Measurements from ENCODE around the gene PGBD5. TPM values are rescaled to one million over a fixed set of nuclear protein-coding genes. Genes with fewer than 3 reads are reported as not detected.

PGBD5 gene
- total and polyA plus RNA-seq, 4 donors = 0.31 to 0.99 (median 0.57) TPM

- Histone ChIP-seq H3K27me3 (ENCODE audit: control insufficient read depth in 1 of 2, insufficient read depth in 2 of 2, low read length in 1 of 2) (no peaks in the 10 kb centered on the region), H3K27ac (ENCODE audit: low read depth in 1 of 2, low read length in 2 of 2) (no peak overlapping the region), H3K4me1 (ENCODE audit: control insufficient read depth in 1 of 2, insufficient read depth in 2 of 2, low read length in 2 of 2) (no peaks in the 10 kb centered on the region), H3K4me3 (ENCODE audit: low read length in 2 of 2) (no peak overlapping the region), H3K9me3 (ENCODE audit: control insufficient read depth, low read length) (no peaks in the 10 kb centered on the region), H3K36me3 (ENCODE audit: control insufficient read depth in 1 of 2, insufficient read depth in 2 of 2, low read length in 1 of 2) (no peaks in the 10 kb centered on the region)
- DNase-seq (no peak), ATAC-seq (ENCODE audit: low FRiP score) (no peak)
- intact Hi-C loops (cut with DNase I) = no loop called here
- 89% methylated on average over 8 of the region's 8 CpGs for WGBS, 2 donors
Observed at GRCh38 chr1:230394741-230395140, 31.4 kb downstream of the PGBD5 start.

GRCh38 chr1:230394134-230394533 lies 32.0 kb downstream of the PGBD5 start:
- intact Hi-C loops (cut with DNase I) = no loop called here
- H3K27ac ChIP-seq (ENCODE audit: low read depth in 1 of 2, low read length in 2 of 2) = no peak overlapping the region
- 81 to 84% methylated on average over 7 of the region's 7 CpGs for WGBS, 2 donors
- ATAC-seq (ENCODE audit: low FRiP score) = no peak
- DNase-seq = no peak
- H3K27me3 ChIP-seq (ENCODE audit: control insufficient read depth in 1 of 2, insufficient read depth in 2 of 2, low read length in 1 of 2) = no peaks in the 10 kb centered on the region
- H3K9me3 ChIP-seq (ENCODE audit: control insufficient read depth, low read length) = no peaks in the 10 kb centered on the region
- no peaks in the 10 kb centered on the region for H3K4me1 ChIP-seq (ENCODE audit: control insufficient read depth in 1 of 2, insufficient read depth in 2 of 2, low read length in 2 of 2)
- no peak overlapping the region for H3K4me3 ChIP-seq (ENCODE audit: low read length in 2 of 2)
- H3K36me3 ChIP-seq (ENCODE audit: control insufficient read depth in 1 of 2, insufficient read depth in 2 of 2, low read length in 1 of 2) = no peaks in the 10 kb centered on the region

DNA sequence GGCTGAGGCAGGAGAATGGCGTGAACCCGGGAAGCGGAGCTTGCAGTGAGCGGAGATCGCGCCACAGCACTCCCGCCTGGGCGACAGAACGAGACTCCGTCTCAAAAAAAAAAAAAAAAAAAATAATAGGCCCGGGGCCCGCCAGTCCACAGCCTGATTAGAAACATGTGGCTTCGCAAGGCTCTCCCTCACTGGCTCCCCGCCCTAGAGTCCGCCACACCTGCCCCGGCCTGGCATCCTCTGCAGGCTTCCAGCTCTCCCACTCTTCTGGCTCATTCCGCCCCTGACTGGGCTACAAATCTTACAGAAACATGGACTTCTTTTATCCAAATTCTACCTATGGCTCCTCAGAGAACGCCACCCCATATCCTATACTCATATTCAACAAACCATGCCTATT lies 32.4 kb downstream of the PGBD5 start:
- Histone ChIP-seq H3K36me3 (ENCODE audit: control insufficient read depth in 1 of 2, insufficient read depth in 2 of 2, low read length in 1 of 2) (no peaks in the 10 kb centered on the region), H3K27me3 (ENCODE audit: control insufficient read depth in 1 of 2, insufficient read depth in 2 of 2, low read length in 1 of 2) (no peaks in the 10 kb centered on the region), H3K4me1 (ENCODE audit: control insufficient read depth in 1 of 2, insufficient read depth in 2 of 2, low read length in 2 of 2) (no peaks in the 10 kb centered on the region), H3K9me3 (ENCODE audit: control insufficient read depth, low read length) (no peaks in the 10 kb centered on the region), H3K27ac (ENCODE audit: low read depth in 1 of 2, low read length in 2 of 2) (no peak overlapping the region), H3K4me3 (ENCODE audit: low read length in 2 of 2) (no peak overlapping the region)
- ATAC-seq (ENCODE audit: low FRiP score) (no peak), DNase-seq (no peak)
- WGBS, 2 donors = 89 to 94% methylated on average over 8 to 18 of the region's 18 CpGs
- intact Hi-C loops (cut with DNase I) = no loop called here

DNA sequence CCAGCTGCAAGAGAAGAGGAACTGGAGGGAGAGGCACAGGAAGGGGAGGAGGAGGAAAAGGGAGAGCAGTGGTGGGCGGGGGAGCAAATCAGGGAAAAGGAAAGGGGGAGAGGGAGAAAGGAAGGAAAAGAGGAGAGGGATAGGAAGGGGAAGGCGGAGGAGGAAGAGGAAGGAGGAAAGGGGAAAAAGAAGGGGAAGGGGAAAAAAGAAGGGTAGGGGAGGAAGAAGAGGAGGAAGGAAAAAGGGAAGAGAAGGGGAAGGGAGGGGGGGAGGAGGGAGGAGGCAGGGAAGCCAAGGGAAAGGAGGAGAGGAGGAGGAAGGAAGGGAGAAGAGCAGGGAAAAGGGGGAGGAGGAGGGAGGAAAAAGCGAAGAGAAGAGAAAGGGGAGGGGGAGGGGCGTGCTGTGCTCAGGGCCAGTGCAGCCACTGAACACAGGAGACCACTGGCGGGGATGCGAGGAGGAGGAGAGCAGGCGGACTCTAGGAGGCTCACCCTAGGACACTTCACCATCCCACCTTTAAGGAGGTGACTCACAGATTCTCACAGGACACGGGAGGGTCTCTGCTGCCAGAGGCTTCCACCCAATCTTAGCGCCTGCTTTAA lies 33.1 kb downstream of the PGBD5 start:
- no peak for DNase-seq

DNA sequence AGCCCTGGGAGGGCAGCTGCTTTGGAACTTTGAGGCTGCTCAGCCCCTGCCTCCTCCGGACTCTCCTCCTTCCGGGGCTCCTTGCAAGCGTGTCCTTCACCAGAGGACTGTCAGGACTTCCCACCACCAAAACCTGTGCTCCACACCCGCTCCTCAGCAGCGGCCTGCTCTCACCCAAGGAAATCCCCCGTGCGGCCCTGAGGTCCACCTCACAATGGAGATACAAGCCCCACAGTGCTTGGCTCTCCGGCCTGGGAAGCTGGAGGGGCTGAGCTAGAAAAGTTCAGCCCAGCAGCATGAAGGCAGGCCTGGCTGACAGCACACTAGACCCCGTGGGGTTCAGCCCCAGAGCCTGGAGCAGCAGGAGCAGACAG lies 33.6 kb downstream of the PGBD5 start:
- Histone ChIP-seq H3K4me1 (ENCODE audit: control insufficient read depth in 1 of 2, insufficient read depth in 2 of 2, low read length in 2 of 2) (no peaks in the 10 kb centered on the region), H3K9me3 (ENCODE audit: control insufficient read depth, low read length) (no peaks in the 10 kb centered on the region), H3K4me3 (ENCODE audit: low read length in 2 of 2) (no peak overlapping the region), H3K27ac (ENCODE audit: low read depth in 1 of 2, low read length in 2 of 2) (no peak overlapping the region), H3K27me3 (ENCODE audit: control insufficient read depth in 1 of 2, insufficient read depth in 2 of 2, low read length in 1 of 2) (no peaks in the 10 kb centered on the region), H3K36me3 (ENCODE audit: control insufficient read depth in 1 of 2, insufficient read depth in 2 of 2, low read length in 1 of 2) (no peaks in the 10 kb centered on the region)
- intact Hi-C loops (cut with DNase I) = no loop called here
- 55 to 61% methylated on average over 9 of the region's 9 CpGs for WGBS, 2 donors
- ATAC-seq (ENCODE audit: low FRiP score) = no peak
- DNase-seq = no peak

More for the DNA sequence above, 33.1 kb downstream of the PGBD5 start:
- ATAC-seq (ENCODE audit: low FRiP score) = no peak
- no peaks in the 10 kb centered on the region for H3K4me1 ChIP-seq (ENCODE audit: control insufficient read depth in 1 of 2, insufficient read depth in 2 of 2, low read length in 2 of 2)
- WGBS, 2 donors = 77 to 84% methylated on average over 9 of the region's 9 CpGs
- H3K27me3 ChIP-seq (ENCODE audit: control insufficient read depth in 1 of 2, insufficient read depth in 2 of 2, low read length in 1 of 2) = no peaks in the 10 kb centered on the region
- H3K27ac ChIP-seq (ENCODE audit: low read depth in 1 of 2, low read length in 2 of 2) = no peak overlapping the region
- H3K36me3 ChIP-seq (ENCODE audit: control insufficient read depth in 1 of 2, insufficient read depth in 2 of 2, low read length in 1 of 2) = no peaks in the 10 kb centered on the region
- intact Hi-C loops (cut with DNase I) = no loop called here
- no peaks in the 10 kb centered on the region for H3K9me3 ChIP-seq (ENCODE audit: control insufficient read depth, low read length)
- H3K4me3 ChIP-seq (ENCODE audit: low read length in 2 of 2) = no peak overlapping the region

DNA sequence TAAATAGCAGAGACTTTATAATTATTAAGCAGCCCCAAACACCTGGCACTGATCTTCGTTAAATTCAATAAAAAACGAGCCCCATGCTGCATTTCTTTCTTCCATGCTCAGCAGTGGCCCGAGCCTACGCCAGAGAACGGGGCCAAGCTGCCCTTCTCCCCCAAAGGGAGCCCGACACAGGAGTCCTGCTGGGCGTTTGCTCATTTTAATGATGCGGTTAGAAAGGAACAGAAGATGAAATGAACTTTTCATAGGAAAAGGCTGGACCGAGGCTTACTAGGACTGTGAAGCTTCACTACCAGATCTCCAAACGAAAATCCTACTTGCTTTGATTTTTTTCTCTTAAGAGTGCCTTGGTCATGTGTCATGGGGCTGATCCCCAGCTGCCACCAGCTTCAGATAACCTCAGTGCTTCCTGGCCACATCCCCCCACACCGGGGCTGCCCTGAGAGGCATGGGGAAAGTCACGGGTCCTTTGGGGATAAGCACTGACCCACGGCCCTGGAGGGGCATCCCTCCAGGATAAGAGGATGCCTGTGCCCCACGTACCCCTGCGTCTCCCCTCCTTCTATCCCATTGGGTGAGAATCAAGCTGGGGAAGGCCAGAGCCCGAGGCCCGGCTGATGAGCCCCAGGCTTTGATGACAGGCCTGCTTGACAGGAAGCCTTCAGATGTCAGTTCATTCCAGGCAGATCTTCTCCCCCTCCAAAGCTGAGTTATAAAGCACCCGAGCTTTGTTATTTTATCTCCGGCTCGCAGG lies 34.2 kb downstream of the PGBD5 start:
- no peak for ATAC-seq (ENCODE audit: low FRiP score)

GRCh38 chr1:230390371-230390770 lies 35.8 kb downstream of the PGBD5 start:
- 84 to 94% methylated on average over 2 of the region's 2 CpGs for WGBS, 2 donors
- no peaks in the 10 kb centered on the region for H3K4me1 ChIP-seq (ENCODE audit: control insufficient read depth in 1 of 2, insufficient read depth in 2 of 2, low read length in 2 of 2)

More for the DNA sequence above, 34.2 kb downstream of the PGBD5 start:
- no peak for DNase-seq
- Histone ChIP-seq H3K36me3 (ENCODE audit: control insufficient read depth in 1 of 2, insufficient read depth in 2 of 2, low read length in 1 of 2) (no peaks in the 10 kb centered on the region), H3K4me1 (ENCODE audit: control insufficient read depth in 1 of 2, insufficient read depth in 2 of 2, low read length in 2 of 2) (no peaks in the 10 kb centered on the region), H3K27me3 (ENCODE audit: control insufficient read depth in 1 of 2, insufficient read depth in 2 of 2, low read length in 1 of 2) (no peaks in the 10 kb centered on the region), H3K27ac (ENCODE audit: low read depth in 1 of 2, low read length in 2 of 2) (no peak overlapping the region), H3K4me3 (ENCODE audit: low read length in 2 of 2) (no peak overlapping the region), H3K9me3 (ENCODE audit: control insufficient read depth, low read length) (no peaks in the 10 kb centered on the region)
- WGBS, 2 donors = 46 to 51% methylated on average over 20 of the region's 20 CpGs
- intact Hi-C loops (cut with DNase I) = no loop called here

DNA sequence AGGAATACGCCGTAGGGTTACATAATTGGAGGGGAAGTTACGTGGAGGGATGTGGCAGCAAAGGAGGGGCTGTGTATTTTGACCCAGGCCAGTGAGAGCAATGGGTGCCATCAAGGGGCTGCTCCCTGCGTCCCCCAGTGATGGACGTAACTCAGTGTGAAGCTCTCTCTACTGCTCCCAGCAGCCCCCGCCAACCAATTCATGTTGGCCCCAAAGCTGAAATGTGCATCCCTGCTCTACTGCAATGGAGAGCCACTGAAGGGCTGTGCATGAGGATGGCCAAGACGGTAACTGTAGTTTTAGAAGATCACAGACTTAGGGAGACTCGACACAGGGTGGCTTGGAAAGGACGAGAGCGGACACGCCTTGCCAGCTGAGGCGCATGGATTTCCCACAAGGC lies 38.3 kb downstream of the PGBD5 start:
- WGBS, 2 donors = 97 to 98% methylated on average over 12 of the region's 12 CpGs
- H3K36me3 ChIP-seq (ENCODE audit: control insufficient read depth in 1 of 2, insufficient read depth in 2 of 2, low read length in 1 of 2) = no peaks in the 10 kb centered on the region
- H3K27me3 ChIP-seq (ENCODE audit: control insufficient read depth in 1 of 2, insufficient read depth in 2 of 2, low read length in 1 of 2) = no peaks in the 10 kb centered on the region
- no peaks in the 10 kb centered on the region for H3K9me3 ChIP-seq (ENCODE audit: control insufficient read depth, low read length)
- no peak for ATAC-seq (ENCODE audit: low FRiP score)
- no peak overlapping the region for H3K4me3 ChIP-seq (ENCODE audit: low read length in 2 of 2)
- intact Hi-C loops (cut with DNase I) = no loop called here
- no peak for DNase-seq
- no peak overlapping the region for H3K27ac ChIP-seq (ENCODE audit: low read depth in 1 of 2, low read length in 2 of 2)
- H3K4me1 ChIP-seq (ENCODE audit: control insufficient read depth in 1 of 2, insufficient read depth in 2 of 2, low read length in 2 of 2) = no peaks in the 10 kb centered on the region

More at GRCh38 chr1:230390371-230390770, 35.8 kb downstream of the PGBD5 start:
- intact Hi-C loops (cut with DNase I) = no loop called here
- Histone ChIP-seq H3K36me3 (ENCODE audit: control insufficient read depth in 1 of 2, insufficient read depth in 2 of 2, low read length in 1 of 2) (no peaks in the 10 kb centered on the region), H3K27me3 (ENCODE audit: control insufficient read depth in 1 of 2, insufficient read depth in 2 of 2, low read length in 1 of 2) (no peaks in the 10 kb centered on the region), H3K9me3 (ENCODE audit: control insufficient read depth, low read length) (no peaks in the 10 kb centered on the region), H3K27ac (ENCODE audit: low read depth in 1 of 2, low read length in 2 of 2) (no peak overlapping the region), H3K4me3 (ENCODE audit: low read length in 2 of 2) (no peak overlapping the region)
- DNase-seq = no peak
- ATAC-seq (ENCODE audit: low FRiP score) = no peak

- ATAC-seq (ENCODE audit: low FRiP score) (no peak), DNase-seq (no peak)
- Histone ChIP-seq H3K27ac (ENCODE audit: low read depth in 1 of 2, low read length in 2 of 2) (no peak overlapping the region), H3K27me3 (ENCODE audit: control insufficient read depth in 1 of 2, insufficient read depth in 2 of 2, low read length in 1 of 2) (no peaks in the 10 kb centered on the region), H3K4me3 (ENCODE audit: low read length in 2 of 2) (no peak overlapping the region), H3K9me3 (ENCODE audit: control insufficient read depth, low read length) (no peaks in the 10 kb centered on the region), H3K4me1 (ENCODE audit: control insufficient read depth in 1 of 2, insufficient read depth in 2 of 2, low read length in 2 of 2) (no peaks in the 10 kb centered on the region), H3K36me3 (ENCODE audit: control insufficient read depth in 1 of 2, insufficient read depth in 2 of 2, low read length in 1 of 2) (no peaks in the 10 kb centered on the region)
- 100% methylated on average over 2 of the region's 2 CpGs for WGBS, 2 donors
- intact Hi-C loops (cut with DNase I) = no loop called here
Observed at GRCh38 chr1:230387296-230387695, 38.8 kb downstream of the PGBD5 start.

Measured in aorta (tissue), 5 donors.